Heart left ventricle (tissue), 16 donors: ENCODE measurements around the gene PFKP. TPM values are rescaled to one million over a fixed set of nuclear protein-coding genes. Genes with fewer than 3 reads are reported as not detected.

Source experiments
- ATAC-seq, 4 donors: fragments of 200-7000 bp; cut with Tn5 transposase; one replicate each; pipeline ENCODE4 v1.9.1; 2020 to 2022; ENCODE audit warnings: moderate library complexity in 4 of 4, mild to moderate bottlenecking in 3 of 4, moderate number of reproducible peaks in 1 of 4
- DNase-seq, 5 donors: peaks; one replicate each; pipeline ENCODE4 v3.0.0-alpha.2; 2020
- H3K27ac ChIP-seq, 12 donors: fragments of 200-600 bp; sonication (generic) in 4 of 12; one replicate each; pipeline versions ENCODE4 v1.5.0 to v1.8.0; 2016 to 2022; ENCODE audit warnings: mild to moderate bottlenecking in 2 of 12
- H3K27me3 ChIP-seq, 9 donors: fragments of 200-600 bp; sonication (generic) in 2 of 9; one replicate each; pipeline versions ENCODE4 v1.5.1 to v1.8.0; 2016 to 2022; ENCODE audit warnings: mild to moderate bottlenecking in 3 of 9
- H3K36me3 ChIP-seq, 9 donors: fragments of 200-600 bp; sonication (generic) in 2 of 9; one replicate each; pipeline versions ENCODE4 v1.5.0 to v1.8.0; 2018 to 2022; ENCODE audit warnings: mild to moderate bottlenecking in 2 of 9
- H3K4me1 ChIP-seq, 12 donors: fragments of 200-600 bp; sonication (generic) in 4 of 12; one replicate each; pipeline versions ENCODE4 v1.5.0 to v1.8.0; 2016 to 2022; ENCODE audit warnings: mild to moderate bottlenecking in 3 of 12
- H3K4me3 ChIP-seq, 12 donors: fragments of 200-600 bp; sonication (generic) in 4 of 12; one replicate each; pipeline versions ENCODE4 v1.5.0 to v1.8.0; 2017 to 2022; ENCODE audit warnings: mild to moderate bottlenecking in 9 of 12, moderate library complexity in 4 of 12
- H3K9me3 ChIP-seq, 12 donors: fragments of 200-600 bp; sonication (generic) in 4 of 12; one replicate each; pipeline versions ENCODE4 v1.5.0 to v1.8.0; 2016 to 2022; ENCODE audit warnings: mild to moderate bottlenecking in 1 of 12
- POLR2A ChIP-seq, 2 donors: fragments of 450-650 bp; IDR thresholded peaks; one replicate each; pipeline ENCODE4 v1.6.1; 2017; ENCODE audit warnings: antibody characterized with exemption in 2 of 2, mild to moderate bottlenecking in 2 of 2, moderate library complexity in 2 of 2
- WGBS, 4 donors: extraction: QIAGEN DNeasy Blood & Tissue Kit in 2 of 4; methylation state at CpG; one replicate each; pipeline versions ENCODE4 v1.1.5 to v1.1.7; 2013 to 2018; 5-methylcytosine and 5-hydroxymethylcytosine counted together
- intact Hi-C, 10 donors: fragments of 100-400 bp; cut with DNase I; formaldehyde crosslinking; loops; one replicate each; pipeline versions ENCODE4 v1.11.1 to v1.14.2; 2022
- polyA plus RNA-seq, 2 donors: library from polyadenylated mRNA; stranded (reverse); fragments of 200-250 nt; gene quantifications; one replicate each; pipeline ENCODE4 v1.2.3, GENCODE V29; 2013
- total RNA-seq, 9 donors: library from RNA; depleted of rRNA in 2 of 9; stranded (reverse); fragments of >200 nt in 2 of 9; fragmentation: NEBNext Ultra II Directional in 3 of 9; extraction: Animal tissue kit (Norgen Biotek cat#: 25700) in 3 of 9; gene quantifications; one replicate each; pipeline versions ENCODE4 v1.1.0 to v1.2.4, GENCODE V29; 2016 to 2023
- TF ChIP-seq, protein P1 (sequence below), 12 donors: fragments of 200-600 bp; sonication (generic) in 4 of 12; IDR thresholded peaks; one replicate each; pipeline versions ENCODE4 v1.5.0 to v1.8.0; 2018 to 2022; ENCODE audit warnings: antibody characterized with exemption in 12 of 12, mild to moderate bottlenecking in 5 of 12
- donor health status: ischemic (EF 13 %, LVEDD 7.1; RV severe dilation, severe dysfunction).
- donor health status: healthy with polysubstance abuse.
- donor health status: DM: no; HTN: yes; CAD: no.
- donor health status: DM: no; HTN: no; CAD: no.
- donor health status: ischemic (EF 25% LVEDD 6.9; RV normal size, moderate dysfunction).
- donor health status: ischemic (EF 25% LVEDD 5.7; RV mildly dilated, moderate dysfunction).
- donor health status: healthy.
- donor health status: DM: yes; HTN: yes; CAD: no.
- donor health status: ischemic (EF 35%, LVEDD 5.7; RV mildly dilated, moderate dysfunction).
- donor health status: nonischemic (EF 11% LVEDD 7.7; RV severe dilation, severe dysfunction).
- donor health status: DM: yes; HTN: yes; CAD: no.
- donor health status: PGD.
- donor health status: ischemic (EF 29% LVEDD 5.4; RV normal size, mild dysfunction).
- donor health status: nonischemic (EF 23%, LVEDD 6.1; RV moderate dilation, normal function).

The PFKP gene
- total and polyA plus RNA-seq, 11 donors = 68.0 to 318 (median 183) TPM

- Histone ChIP-seq H3K27ac (peak overlapping the region in 1 of 12 donors; percentile 51), H3K4me3 (no peak overlapping the region), H3K27me3 (no peaks in the 10 kb centered on the region), H3K36me3 (peaks cover 0 to 9% (median 2%) of the 10 kb centered on the region in 9 donors), H3K9me3 (no peaks in the 10 kb centered on the region), H3K4me1 (peaks cover 0 to 32% (median 12%) of the 10 kb centered on the region in 12 donors)
- intact Hi-C loops = no loop called here
- TF ChIP-seq POLR2A (IDR thresholded peaks at IDR 0.05) = no peak
- TF ChIP-seq, protein P1, sequence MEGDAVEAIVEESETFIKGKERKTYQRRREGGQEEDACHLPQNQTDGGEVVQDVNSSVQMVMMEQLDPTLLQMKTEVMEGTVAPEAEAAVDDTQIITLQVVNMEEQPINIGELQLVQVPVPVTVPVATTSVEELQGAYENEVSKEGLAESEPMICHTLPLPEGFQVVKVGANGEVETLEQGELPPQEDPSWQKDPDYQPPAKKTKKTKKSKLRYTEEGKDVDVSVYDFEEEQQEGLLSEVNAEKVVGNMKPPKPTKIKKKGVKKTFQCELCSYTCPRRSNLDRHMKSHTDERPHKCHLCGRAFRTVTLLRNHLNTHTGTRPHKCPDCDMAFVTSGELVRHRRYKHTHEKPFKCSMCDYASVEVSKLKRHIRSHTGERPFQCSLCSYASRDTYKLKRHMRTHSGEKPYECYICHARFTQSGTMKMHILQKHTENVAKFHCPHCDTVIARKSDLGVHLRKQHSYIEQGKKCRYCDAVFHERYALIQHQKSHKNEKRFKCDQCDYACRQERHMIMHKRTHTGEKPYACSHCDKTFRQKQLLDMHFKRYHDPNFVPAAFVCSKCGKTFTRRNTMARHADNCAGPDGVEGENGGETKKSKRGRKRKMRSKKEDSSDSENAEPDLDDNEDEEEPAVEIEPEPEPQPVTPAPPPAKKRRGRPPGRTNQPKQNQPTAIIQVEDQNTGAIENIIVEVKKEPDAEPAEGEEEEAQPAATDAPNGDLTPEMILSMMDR (IDR thresholded peaks at IDR 0.05) = no peak
- ATAC-seq = no peak
- no peak for DNase-seq
- WGBS, 4 donors = 80 to 91% (median 87%) methylated on average over 10 of the region's 10 CpGs
Measured at GRCh38 chr10:3074985-3075600, 7.7 kb downstream of the PFKP start.

GRCh38 chr10:3076138-3076537 lies 8.8 kb downstream of the PFKP start:
- ATAC-seq (no peak), DNase-seq (no peak)
- Histone ChIP-seq H3K27ac (no peak overlapping the region), H3K36me3 (peaks cover 0 to 7% (median 0%) of the 10 kb centered on the region in 9 donors), H3K27me3 (no peaks in the 10 kb centered on the region), H3K4me1 (peaks cover 0 to 32% (median 12%) of the 10 kb centered on the region in 12 donors), H3K9me3 (no peaks in the 10 kb centered on the region), H3K4me3 (no peak overlapping the region)
- TF ChIP-seq, protein P1 (IDR thresholded peaks at IDR 0.05) = no peak
- TF ChIP-seq POLR2A (IDR thresholded peaks at IDR 0.05) = no peak
- intact Hi-C loops = no loop called here
- WGBS, 4 donors = 75 to 79% (median 78%) methylated on average over 16 of the region's 16 CpGs

DNA sequence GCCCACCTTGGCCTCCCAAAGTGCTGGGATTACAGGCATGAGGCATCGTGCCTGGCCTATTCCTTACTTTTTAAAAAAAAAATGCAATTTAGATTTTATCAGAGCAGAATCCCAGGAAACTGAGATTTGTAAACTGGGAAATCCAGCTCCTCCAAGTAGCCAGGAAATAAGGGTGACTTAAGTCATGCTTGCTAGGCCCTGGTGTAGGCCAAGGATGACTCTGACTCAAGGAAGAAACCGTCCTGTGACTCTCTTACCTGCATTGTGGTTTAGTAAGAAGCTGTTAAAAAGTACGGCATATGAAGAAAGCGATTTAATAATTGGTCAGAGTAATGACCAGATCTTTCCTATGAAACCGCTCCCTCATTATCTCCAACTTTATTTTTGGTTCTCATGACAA lies 10.2 kb downstream of the PFKP start:
- peaks cover 0 to 21% (median 11%) of the 10 kb centered on the region in 12 donors for H3K4me1 ChIP-seq
- WGBS, 4 donors = 83 to 87% (median 85%) methylated on average over 5 of the region's 5 CpGs
- peaks cover 0 to 5% (median 4%) of the 10 kb centered on the region in 9 donors for H3K36me3 ChIP-seq
- intact Hi-C loops = no loop called here
- no peak overlapping the region for H3K27ac ChIP-seq
- TF ChIP-seq POLR2A (IDR thresholded peaks at IDR 0.05) = no peak
- TF ChIP-seq, protein P1 (IDR thresholded peaks at IDR 0.05) = no peak
- no peaks in the 10 kb centered on the region for H3K27me3 ChIP-seq
- H3K4me3 ChIP-seq = no peak overlapping the region
- no peaks in the 10 kb centered on the region for H3K9me3 ChIP-seq
- ATAC-seq (no peak), DNase-seq (no peak)

GRCh38 chr10:3077940-3078630 lies 10.7 kb downstream of the PFKP start:
- ATAC-seq = no peak

More at GRCh38 chr10:3077940-3078630, 10.7 kb downstream of the PFKP start:
- Histone ChIP-seq H3K27ac (no peak overlapping the region), H3K4me1 (peaks cover 0 to 16% (median 11%) of the 10 kb centered on the region in 12 donors), H3K36me3 (peaks cover 0 to 11% (median 9%) of the 10 kb centered on the region in 9 donors), H3K27me3 (no peaks in the 10 kb centered on the region), H3K9me3 (no peaks in the 10 kb centered on the region), H3K4me3 (no peak overlapping the region)
- WGBS, 4 donors = 78 to 85% (median 83%) methylated on average over 10 of the region's 10 CpGs
- TF ChIP-seq, protein P1 (IDR thresholded peaks at IDR 0.05) = no peak
- no peak for TF ChIP-seq POLR2A (IDR thresholded peaks at IDR 0.05)
- DNase-seq = no peak
- intact Hi-C loops = no loop called here
